Measurements from ENCODE around the gene PCSK5.

GRCh38 chr9:76020652-76021051 lies 130.2 kb downstream of the PCSK5 start:
- TF ChIP-seq POLR2AphosphoS5 (IDR thresholded peaks at IDR 0.05; ENCODE audit: insufficient read depth, low read depth, low read length) (no peak), CTCF (IDR thresholded peaks at IDR 0.05; ENCODE audit: extremely low read depth in 1 of 2, insufficient read depth in 1 of 2, low read depth in 1 of 2, low read length in 2 of 2) (no peak), GATA2 (IDR thresholded peaks at IDR 0.05; ENCODE audit: insufficient read depth, insufficient read length, low read depth, low read length) (no peak), EZH2 (IDR thresholded peaks at IDR 0.05; ENCODE audit: borderline replicate concordance, low read depth, low read length, severe bottlenecking) (no peak), POLR2A (IDR thresholded peaks at IDR 0.05; ENCODE audit: low read depth, low read length) (no peak)
